NOMO-1 treated with DMSO at 0.1 percent for 48 hours (cell line): ENCODE measurements around the gene EGR4.

Experiments used
- DNase-seq: peaks from one replicate; lab custom pipeline; 2025; ENCODE audit not compliant: unreplicated experiment; lab: John Stamatoyannopoulos, UW

The EGR4 gene

GRCh38 chr2:73290049-73290839 lies 3.1 kb downstream of the EGR4 start:
- peak; percentile 39 for DNase-seq

DNA sequence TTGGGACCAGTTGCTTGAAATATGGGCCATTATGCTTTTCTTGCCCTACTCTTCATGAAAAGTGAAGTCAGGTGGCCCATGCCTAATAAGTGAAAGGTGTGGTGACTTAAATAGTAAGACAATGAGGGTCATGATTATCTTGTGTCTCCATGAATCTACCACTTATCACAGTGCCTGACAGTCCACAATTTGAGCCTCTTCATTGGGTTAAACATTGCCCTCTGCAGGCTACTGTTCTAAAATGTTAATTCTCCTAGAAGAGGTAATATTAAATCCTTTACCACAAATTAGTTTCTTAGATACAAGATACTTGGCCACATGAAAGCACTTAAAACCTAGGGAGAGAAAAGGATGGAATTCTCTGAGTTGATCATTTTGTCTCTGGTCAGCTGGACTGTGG lies 4.0 kb downstream of the EGR4 start:
- DNase-seq, result no peak

DNA sequence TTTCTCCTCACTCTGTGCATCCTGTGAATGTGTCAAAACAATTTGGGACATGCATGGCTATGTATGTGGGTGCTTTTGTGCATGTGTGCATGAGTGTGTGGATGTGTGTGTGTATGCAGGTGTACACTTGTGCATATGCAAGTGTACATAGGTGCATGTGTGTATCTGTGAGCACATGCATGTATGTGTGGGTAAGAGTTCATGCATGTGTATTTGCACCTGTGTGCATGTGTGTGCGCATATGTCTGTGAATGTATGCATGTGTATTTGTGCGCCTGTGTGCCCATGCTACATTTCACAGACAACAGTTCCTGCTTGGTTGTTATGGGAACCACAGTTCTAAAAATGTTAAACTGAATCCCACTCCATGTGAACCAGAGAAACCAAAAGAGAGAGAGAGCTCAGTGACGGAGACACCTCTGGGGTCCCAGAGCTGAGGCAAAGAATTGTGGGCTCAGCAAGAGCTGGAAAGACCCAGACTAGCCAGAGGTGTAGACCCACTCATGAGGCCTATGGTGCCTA lies 7.2 kb downstream of the EGR4 start:
- no peak for DNase-seq

DNA sequence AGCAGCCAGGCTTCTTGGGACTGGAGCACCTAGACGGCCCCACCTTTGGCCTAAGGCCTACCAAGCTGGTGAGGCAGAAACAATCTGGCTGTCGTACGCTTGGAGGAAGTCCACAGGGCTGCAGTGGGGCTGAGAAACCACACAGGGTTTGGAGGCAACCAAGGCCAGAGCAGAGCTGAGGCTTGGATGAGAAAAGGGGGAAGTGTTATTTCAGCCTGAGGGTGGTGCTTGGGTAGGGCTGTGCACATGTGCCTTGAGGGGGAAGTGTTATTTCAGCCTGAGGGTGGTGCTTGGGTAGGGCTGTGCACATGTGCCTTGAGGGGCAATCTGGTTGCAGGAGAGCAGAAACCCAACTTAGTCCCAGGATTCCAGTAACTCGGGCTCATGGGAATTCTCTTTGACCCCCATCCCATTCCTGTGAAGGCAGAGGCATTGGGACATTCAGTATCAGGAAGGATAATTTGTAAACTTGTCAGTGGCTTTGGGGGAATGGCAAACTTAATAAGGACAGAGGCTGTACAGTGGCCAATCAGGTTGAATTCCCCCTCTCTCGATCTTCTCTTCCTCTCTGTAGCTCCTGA lies 8.1 kb downstream of the EGR4 start:
- peak; percentile 91 for DNase-seq

DNA sequence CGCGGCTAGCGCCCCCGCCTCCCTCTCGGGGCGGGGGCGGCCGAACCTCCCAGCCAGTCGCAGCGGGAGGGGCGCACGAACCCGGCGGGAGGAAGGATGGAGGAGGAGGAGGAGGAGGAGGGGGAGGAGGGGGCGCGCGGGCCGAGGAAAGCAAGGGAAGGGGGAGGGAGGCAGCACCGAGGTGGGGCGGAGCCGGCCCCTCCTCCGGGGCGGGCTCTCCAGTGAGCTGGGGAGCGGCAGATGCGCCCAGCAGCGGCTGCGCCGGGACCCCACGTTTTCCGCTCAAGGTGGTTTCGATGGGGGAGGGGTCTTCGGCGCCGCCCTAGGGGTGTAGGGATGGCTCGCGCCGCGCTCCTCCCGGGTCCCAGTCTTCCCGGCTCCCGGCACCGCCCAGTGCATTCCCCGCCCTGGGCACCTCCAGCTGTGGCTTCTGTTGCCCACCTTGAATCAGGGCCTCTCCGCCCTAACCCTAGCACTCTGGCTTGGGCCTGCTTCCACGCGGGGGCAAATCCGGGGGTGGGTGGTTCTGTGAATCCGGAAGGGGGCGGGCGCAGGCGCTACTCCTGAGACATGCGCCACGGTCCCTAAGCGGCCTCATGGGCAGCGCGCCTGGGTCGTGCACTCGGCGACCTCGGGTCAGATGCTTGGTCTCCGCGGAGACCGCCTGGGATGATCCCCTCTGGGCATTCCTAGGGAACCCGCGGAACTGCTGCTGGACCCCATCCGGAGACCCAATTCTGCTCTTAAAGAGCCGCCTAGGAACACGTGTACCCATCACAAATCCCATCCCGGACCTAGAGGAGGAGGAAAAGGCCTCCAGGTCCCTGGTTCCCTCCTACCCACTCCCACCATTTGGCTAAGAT lies 8.8 kb downstream of the EGR4 start, which contains the start of gene FBXO41:
Gene FBXO41 (minus strand): TSS at position 183 of the 863 bp plus-strand sequence. CDS start 14,848 bp downstream, outside the sequence.
- peak; percentile 70 for DNase-seq

DNA sequence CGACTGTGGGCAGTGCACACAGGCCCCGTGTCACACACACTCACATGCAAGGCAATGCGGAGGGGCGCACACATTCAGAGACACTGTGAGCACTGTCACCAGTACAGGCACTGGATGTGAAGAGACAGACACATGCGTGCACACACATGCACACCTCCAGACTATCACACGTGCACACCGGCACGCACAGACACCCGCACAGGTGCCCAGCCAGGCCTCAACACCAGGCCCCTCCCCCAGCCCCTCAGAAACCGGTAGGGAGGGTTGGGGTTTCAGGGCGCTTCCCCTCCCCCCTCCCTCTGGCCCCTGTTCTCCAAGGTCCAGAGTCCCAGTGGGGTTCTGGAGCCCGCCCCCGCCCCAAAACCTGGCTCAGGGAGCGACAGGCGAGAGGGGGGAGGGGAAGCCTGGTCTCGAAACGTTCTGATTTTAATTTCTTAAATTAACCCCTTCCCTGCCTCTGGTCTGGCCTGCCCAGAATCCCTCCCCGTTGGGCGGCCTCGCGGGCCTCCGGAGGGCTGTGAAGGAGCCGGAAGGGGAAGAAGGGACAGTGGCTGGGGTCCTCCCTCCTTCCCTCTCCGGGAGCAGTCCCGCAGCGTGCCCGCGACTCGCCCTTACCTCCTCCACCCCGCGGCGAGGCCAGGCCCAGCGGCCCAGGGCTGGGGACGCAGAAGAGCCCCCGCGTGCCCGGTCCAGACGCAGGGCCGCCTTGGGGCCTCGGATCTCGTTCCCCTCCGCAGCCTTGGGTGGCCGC lies 9.6 kb downstream of the EGR4 start:
- no peak for DNase-seq

DNA sequence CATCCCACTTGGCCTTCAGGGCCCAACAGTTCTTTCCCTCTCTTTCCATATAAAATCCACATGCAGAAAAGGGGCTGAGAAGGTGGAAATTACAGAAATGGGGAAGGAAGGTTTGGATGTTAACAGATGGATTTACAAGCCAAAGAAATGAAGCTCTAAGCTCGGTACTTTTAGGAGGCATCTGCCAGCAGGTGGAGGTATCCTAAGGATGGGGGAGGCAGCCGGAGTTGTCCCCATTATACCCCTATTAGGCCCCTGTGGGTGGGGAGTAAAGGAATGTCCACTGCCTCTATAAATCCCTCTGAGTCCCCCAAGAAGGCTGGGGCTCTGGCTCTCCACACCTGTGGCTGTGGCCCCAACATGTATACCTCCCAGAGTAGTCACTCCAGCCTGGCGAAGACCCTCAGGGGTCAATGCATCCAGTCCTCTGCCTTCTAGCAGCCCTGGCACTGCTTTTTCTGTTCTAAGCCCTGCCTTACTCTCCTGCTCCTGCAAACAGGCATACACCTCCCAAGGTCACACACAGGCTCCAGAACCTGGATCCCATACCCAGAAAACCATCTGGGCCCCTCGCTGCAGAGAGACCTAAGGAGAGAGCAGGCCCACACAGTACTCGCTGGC lies 10.3 kb downstream of the EGR4 start:
- DNase-seq, result no peak

- no peak for DNase-seq
These were observed 12.1 kb downstream of the EGR4 start for GRCh38 chr2:73281244-73281643.

- DNase-seq, result no peak
These were observed 13.5 kb downstream of the EGR4 start for GRCh38 chr2:73279852-73280251.

DNA sequence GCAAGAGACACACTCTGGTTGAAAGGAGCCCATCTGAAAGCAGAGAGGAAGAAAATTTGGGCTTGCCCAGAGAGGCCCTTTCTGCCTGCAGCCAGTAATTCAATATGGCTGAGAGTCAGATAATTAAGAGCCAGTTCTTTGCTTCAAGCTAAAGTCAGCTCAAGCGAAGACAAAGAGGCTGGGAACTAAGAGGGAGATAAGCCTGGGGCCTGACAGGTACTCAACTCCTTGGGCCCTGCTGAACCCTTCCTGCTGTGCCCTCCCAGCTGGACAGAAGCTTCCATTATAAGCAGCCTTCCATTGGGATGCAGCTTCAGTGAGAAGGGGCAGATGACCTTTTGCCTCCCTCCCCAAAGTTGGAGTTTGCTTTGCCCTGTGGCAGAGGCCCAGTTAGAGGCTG lies 21.1 kb downstream of the EGR4 start:
- DNase-seq, result no peak

- DNase-seq, result no peak
These were observed 23.5 kb downstream of the EGR4 start for GRCh38 chr2:73269686-73270465.

GRCh38 chr2:73268830-73269685 lies 24.3 kb downstream of the EGR4 start:
- no peak for DNase-seq

GRCh38 chr2:73268366-73268829 lies 24.9 kb downstream of the EGR4 start:
- no peak for DNase-seq

- no peak for DNase-seq
These were observed 26.3 kb downstream of the EGR4 start for GRCh38 chr2:73267008-73267407.

- no peak for DNase-seq
These were observed 27.1 kb downstream of the EGR4 start for GRCh38 chr2:73266061-73266901.

DNA sequence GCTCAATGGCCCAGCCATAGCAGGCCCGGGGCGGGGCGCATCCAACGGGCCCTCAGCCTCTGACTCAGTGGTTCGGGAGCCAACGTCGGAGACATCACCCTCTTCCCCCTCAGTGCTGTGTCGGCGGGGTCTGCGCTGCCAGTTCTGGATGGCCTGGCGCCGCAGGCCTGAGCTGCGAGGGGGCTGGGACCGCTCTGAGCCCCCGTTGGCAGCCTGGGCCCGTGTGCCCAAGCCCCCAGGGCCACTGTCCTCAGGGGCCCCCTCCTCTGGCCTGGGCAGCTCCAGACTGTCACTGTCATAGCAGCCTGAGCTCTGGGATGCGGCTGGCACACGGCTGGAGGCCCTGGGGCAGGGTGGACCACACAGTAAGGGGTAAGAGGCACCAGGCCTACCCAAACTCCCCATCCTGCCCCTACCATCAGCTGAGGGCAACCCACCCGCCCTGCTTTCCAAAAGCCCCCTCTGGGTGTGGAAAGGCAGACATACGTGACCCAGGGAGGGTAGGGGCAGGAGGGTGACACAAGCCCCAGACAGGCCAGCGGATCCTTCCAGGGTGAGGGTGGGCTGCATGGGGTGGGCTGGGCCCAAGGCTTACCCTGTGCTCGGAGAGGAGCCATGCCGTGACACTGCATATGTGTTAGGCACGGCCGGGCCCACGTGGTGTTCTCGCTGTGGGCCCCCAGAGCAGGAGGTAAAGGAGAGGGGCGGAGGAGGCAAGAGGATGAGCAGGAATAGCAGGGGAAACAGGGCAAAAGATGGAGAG lies 27.9 kb downstream of the EGR4 start:
- no peak for DNase-seq

GRCh38 chr2:73264783-73265182 lies 28.6 kb downstream of the EGR4 start:
- DNase-seq, result no peak
